ENCODE measurements around the gene PIP5K1C.

PIP5K1C gene

GRCh38 chr19:3658870-3659745 is 41.2 kb downstream of the PIP5K1C start:
- Histone ChIP-seq H3K27ac (ENCODE audit: insufficient read depth, low read length, poor library complexity, severe bottlenecking) (no peak overlapping the region), H3K9me3 (ENCODE audit: control insufficient read depth, low read length) (no peaks in the 10 kb centered on the region), H3K27me3 (replicated peaks; ENCODE audit: control insufficient read depth, insufficient read depth, low read length, poor library complexity, severe bottlenecking) (no peaks in the 10 kb centered on the region), H3K4me1 (ENCODE audit: control insufficient read depth, insufficient read depth, low read length, poor library complexity, severe bottlenecking) (no peaks in the 10 kb centered on the region), H3K4me3 (ENCODE audit: insufficient read depth, low read depth, low read length, poor library complexity, severe bottlenecking) (no peak overlapping the region), H3K36me3 (ENCODE audit: control insufficient read depth, insufficient read depth, low read length) (peaks cover 41% of the 10 kb centered on the region)
- DNase-seq: no peak

DNA sequence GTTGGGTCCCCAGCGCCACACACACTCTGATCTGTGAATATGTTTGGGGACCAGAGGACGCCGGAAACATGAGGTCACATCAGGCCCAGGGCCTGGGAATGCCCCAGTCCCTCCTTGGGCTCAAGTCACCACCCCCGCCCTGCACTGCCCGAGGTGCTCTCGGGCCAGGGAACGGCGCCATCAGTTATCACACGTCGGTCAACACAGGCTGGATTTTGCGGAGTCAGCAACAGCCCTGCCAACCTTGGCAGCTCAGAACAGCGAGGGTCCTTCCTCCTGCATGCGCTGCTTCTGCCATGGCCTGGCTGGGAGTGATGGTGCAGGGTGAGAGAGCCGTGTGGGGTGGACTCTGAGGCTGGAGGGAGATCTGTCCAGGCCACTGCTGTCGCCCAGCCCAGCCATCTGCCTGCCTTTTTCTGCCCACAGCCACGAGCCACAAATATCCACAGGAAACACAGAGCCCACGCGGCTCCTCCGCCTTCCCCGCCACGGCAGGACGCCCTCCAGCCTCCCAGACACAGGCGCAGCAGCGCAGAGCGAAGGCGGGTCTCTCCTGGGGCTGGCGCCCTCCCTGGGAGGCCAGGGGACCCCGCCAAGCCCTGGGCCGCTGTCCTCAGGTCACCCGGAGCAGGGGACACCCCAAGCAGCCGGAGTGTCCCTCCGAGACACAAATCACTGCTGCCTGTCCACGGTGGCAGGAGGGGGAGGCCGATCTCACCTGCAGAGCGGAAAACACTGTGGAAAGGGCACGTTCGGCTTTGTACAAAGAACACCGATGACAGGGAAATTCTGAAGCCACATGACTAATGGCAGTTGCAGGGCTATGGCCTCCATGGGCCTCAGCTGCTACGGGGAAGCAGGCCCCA is 42.0 kb downstream of the PIP5K1C start:
- H3K4me3 ChIP-seq (ENCODE audit: insufficient read depth, low read depth, low read length, poor library complexity, severe bottlenecking): no peak overlapping the region
- H3K27ac ChIP-seq (ENCODE audit: insufficient read depth, low read length, poor library complexity, severe bottlenecking): no peak overlapping the region
- H3K4me1 ChIP-seq (ENCODE audit: control insufficient read depth, insufficient read depth, low read length, poor library complexity, severe bottlenecking): no peaks in the 10 kb centered on the region
- no peaks in the 10 kb centered on the region for H3K9me3 ChIP-seq (ENCODE audit: control insufficient read depth, low read length)
- peaks cover 35% of the 10 kb centered on the region for H3K36me3 ChIP-seq (ENCODE audit: control insufficient read depth, insufficient read depth, low read length)
- no peaks in the 10 kb centered on the region for H3K27me3 ChIP-seq (replicated peaks; ENCODE audit: control insufficient read depth, insufficient read depth, low read length, poor library complexity, severe bottlenecking)
- DNase-seq: no peak

DNA sequence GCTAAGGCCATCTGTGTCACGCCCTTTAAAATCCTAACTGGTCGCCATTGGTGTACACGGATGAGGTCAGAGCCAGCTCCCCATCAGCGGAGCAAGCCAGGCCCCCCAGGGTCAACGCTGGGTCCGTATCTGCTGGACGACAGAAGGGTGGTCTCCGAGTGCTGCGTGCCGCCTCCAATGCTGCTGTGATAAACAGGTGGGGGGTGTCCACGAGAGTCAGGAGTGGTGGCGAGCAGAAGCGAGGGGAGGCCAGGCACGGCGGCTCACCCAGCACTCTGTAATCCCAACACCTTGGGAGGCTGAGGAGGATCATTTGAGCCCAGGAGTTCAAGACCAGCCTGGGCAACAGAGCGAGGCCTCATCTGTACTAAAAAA is 42.9 kb downstream of the PIP5K1C start:
- Histone ChIP-seq H3K27ac (ENCODE audit: insufficient read depth, low read length, poor library complexity, severe bottlenecking) (no peak overlapping the region), H3K4me1 (ENCODE audit: control insufficient read depth, insufficient read depth, low read length, poor library complexity, severe bottlenecking) (no peaks in the 10 kb centered on the region), H3K36me3 (ENCODE audit: control insufficient read depth, insufficient read depth, low read length) (peaks cover 40% of the 10 kb centered on the region), H3K9me3 (ENCODE audit: control insufficient read depth, low read length) (no peaks in the 10 kb centered on the region), H3K4me3 (ENCODE audit: insufficient read depth, low read depth, low read length, poor library complexity, severe bottlenecking) (no peak overlapping the region), H3K27me3 (replicated peaks; ENCODE audit: control insufficient read depth, insufficient read depth, low read length, poor library complexity, severe bottlenecking) (no peaks in the 10 kb centered on the region)
- DNase-seq: no peak

GRCh38 chr19:3656747-3657394 is 43.4 kb downstream of the PIP5K1C start:
- Histone ChIP-seq H3K9me3 (ENCODE audit: control insufficient read depth, low read length) (no peaks in the 10 kb centered on the region), H3K4me3 (ENCODE audit: insufficient read depth, low read depth, low read length, poor library complexity, severe bottlenecking) (no peak overlapping the region), H3K36me3 (ENCODE audit: control insufficient read depth, insufficient read depth, low read length) (peaks cover 45% of the 10 kb centered on the region), H3K27ac (ENCODE audit: insufficient read depth, low read length, poor library complexity, severe bottlenecking) (no peak overlapping the region), H3K4me1 (ENCODE audit: control insufficient read depth, insufficient read depth, low read length, poor library complexity, severe bottlenecking) (no peaks in the 10 kb centered on the region), H3K27me3 (replicated peaks; ENCODE audit: control insufficient read depth, insufficient read depth, low read length, poor library complexity, severe bottlenecking) (no peaks in the 10 kb centered on the region)
- DNase-seq: no peak

GRCh38 chr19:3656073-3656746 is 44.1 kb downstream of the PIP5K1C start:
- H3K4me3 ChIP-seq (ENCODE audit: insufficient read depth, low read depth, low read length, poor library complexity, severe bottlenecking): no peak overlapping the region
- H3K9me3 ChIP-seq (ENCODE audit: control insufficient read depth, low read length): no peaks in the 10 kb centered on the region
- no peak for DNase-seq
- no peak overlapping the region for H3K27ac ChIP-seq (ENCODE audit: insufficient read depth, low read length, poor library complexity, severe bottlenecking)
- no peaks in the 10 kb centered on the region for H3K27me3 ChIP-seq (replicated peaks; ENCODE audit: control insufficient read depth, insufficient read depth, low read length, poor library complexity, severe bottlenecking)
- no peaks in the 10 kb centered on the region for H3K4me1 ChIP-seq (ENCODE audit: control insufficient read depth, insufficient read depth, low read length, poor library complexity, severe bottlenecking)
- peaks cover 51% of the 10 kb centered on the region for H3K36me3 ChIP-seq (ENCODE audit: control insufficient read depth, insufficient read depth, low read length)

DNA sequence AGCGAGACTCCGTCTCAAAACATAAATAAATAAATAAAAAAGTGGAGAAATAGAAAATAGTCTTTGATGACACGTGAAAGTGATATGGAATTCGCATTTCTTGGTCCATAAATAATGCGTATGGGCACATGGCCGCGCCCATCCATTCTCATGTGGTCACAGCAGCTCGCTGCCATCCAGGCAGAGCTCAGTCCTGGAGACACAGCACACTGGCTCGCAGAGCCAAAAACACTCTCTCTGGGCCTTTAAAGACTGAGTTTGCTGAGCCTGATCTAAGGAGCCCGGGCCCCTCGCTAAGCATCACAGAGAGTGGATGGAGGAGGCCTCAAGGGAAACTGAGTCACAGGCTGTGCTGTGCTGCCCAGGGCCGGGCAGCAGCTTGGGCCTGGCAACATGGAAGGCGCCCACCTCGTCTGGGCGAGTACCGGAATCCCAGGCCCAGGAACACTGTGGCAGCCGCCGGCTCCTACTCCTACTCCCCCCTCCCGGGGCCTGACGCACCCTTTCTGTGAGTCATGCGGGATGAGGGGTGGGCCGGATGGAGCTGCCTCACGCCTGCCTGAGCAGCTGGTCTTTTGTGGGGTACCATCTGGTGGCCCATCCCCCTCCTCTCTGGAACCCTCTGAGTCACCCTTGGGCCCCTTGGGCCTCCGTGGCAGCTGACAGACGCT is 44.7 kb downstream of the PIP5K1C start:
- no peaks in the 10 kb centered on the region for H3K27me3 ChIP-seq (replicated peaks; ENCODE audit: control insufficient read depth, insufficient read depth, low read length, poor library complexity, severe bottlenecking)
- no peak overlapping the region for H3K4me3 ChIP-seq (ENCODE audit: insufficient read depth, low read depth, low read length, poor library complexity, severe bottlenecking)
- no peak for DNase-seq
- peaks cover 51% of the 10 kb centered on the region for H3K36me3 ChIP-seq (ENCODE audit: control insufficient read depth, insufficient read depth, low read length)
- H3K4me1 ChIP-seq (ENCODE audit: control insufficient read depth, insufficient read depth, low read length, poor library complexity, severe bottlenecking): no peaks in the 10 kb centered on the region
- no peaks in the 10 kb centered on the region for H3K9me3 ChIP-seq (ENCODE audit: control insufficient read depth, low read length)
- no peak overlapping the region for H3K27ac ChIP-seq (ENCODE audit: insufficient read depth, low read length, poor library complexity, severe bottlenecking)

- H3K9me3 ChIP-seq (ENCODE audit: control insufficient read depth, low read length): no peaks in the 10 kb centered on the region
- peaks cover 47% of the 10 kb centered on the region for H3K36me3 ChIP-seq (ENCODE audit: control insufficient read depth, insufficient read depth, low read length)
- H3K4me3 ChIP-seq (ENCODE audit: insufficient read depth, low read depth, low read length, poor library complexity, severe bottlenecking): no peak overlapping the region
- DNase-seq: no peak
- no peak overlapping the region for H3K27ac ChIP-seq (ENCODE audit: insufficient read depth, low read length, poor library complexity, severe bottlenecking)
- H3K27me3 ChIP-seq (replicated peaks; ENCODE audit: control insufficient read depth, insufficient read depth, low read length, poor library complexity, severe bottlenecking): no peaks in the 10 kb centered on the region
- no peaks in the 10 kb centered on the region for H3K4me1 ChIP-seq (ENCODE audit: control insufficient read depth, insufficient read depth, low read length, poor library complexity, severe bottlenecking)
These were observed 46.3 kb downstream of the PIP5K1C start for GRCh38 chr19:3653865-3654513.

DNA sequence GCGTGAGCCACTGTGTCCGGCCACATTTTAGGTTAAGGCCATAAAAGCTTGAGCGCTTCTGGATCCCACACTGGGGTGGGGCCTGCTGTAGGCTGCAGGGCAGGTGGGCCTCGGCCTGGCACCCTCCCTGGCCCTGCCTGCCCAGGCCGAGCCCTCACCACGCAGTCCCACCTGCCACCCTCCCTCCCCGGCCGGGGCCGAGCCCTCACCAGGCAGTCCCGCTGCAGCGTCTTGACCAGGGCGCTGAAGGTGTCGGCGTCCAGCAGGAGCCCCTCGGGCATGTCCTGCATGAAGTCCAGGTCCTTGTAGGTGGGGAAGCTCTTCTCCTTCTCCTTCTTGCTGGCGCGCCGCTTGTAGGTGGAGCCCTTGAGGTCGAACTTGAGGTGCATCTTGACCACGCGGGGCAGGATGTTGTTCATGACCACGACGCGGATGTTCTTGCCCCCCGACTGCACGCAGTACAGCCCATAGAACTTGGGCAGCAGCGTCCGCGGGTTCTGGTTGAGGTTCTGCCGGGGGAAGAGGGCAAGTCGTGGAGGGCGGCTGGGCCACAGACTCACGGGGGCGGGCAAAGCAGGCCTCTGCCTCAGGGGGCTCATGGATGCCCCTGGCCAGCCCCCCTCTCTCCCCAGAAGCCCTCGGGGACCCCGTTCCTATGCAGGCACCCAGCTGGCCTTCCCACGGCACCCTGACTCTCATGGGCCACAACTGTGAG is 47.0 kb downstream of the PIP5K1C start:
- H3K27me3 ChIP-seq (replicated peaks; ENCODE audit: control insufficient read depth, insufficient read depth, low read length, poor library complexity, severe bottlenecking): no peaks in the 10 kb centered on the region
- no peak for DNase-seq
- no peak overlapping the region for H3K27ac ChIP-seq (ENCODE audit: insufficient read depth, low read length, poor library complexity, severe bottlenecking)
- no peaks in the 10 kb centered on the region for H3K9me3 ChIP-seq (ENCODE audit: control insufficient read depth, low read length)
- H3K4me1 ChIP-seq (ENCODE audit: control insufficient read depth, insufficient read depth, low read length, poor library complexity, severe bottlenecking): no peaks in the 10 kb centered on the region
- peaks cover 42% of the 10 kb centered on the region for H3K36me3 ChIP-seq (ENCODE audit: control insufficient read depth, insufficient read depth, low read length)
- no peak overlapping the region for H3K4me3 ChIP-seq (ENCODE audit: insufficient read depth, low read depth, low read length, poor library complexity, severe bottlenecking)
